WTC11 (cell line): ENCODE measurements around the gene AKAP13.

Source experiments
- ATF1 ChIP-seq: sonication (generic); formaldehyde crosslinking; IDR thresholded peaks from 2 replicates; pipeline ENCODE4 v1.8.1; 2023; ENCODE audit warnings: mild to moderate bottlenecking, moderate library complexity, missing genetic modification reagents
- ETV6 ChIP-seq: sonication (generic); formaldehyde crosslinking; IDR thresholded peaks from 2 replicates; pipeline ENCODE4 v1.8.1; 2022; ENCODE audit warnings: mild to moderate bottlenecking, missing genetic modification reagents
- JAZF1 ChIP-seq: fragments of 250-450 bp; sonication (Bioruptor Pico); IDR thresholded peaks from 2 replicates; pipeline ENCODE4 v1.9.0; 2021; ENCODE audit warnings: moderate library complexity, mild to moderate bottlenecking, inconsistent platforms
- NR2C2 ChIP-seq: sonication (generic); formaldehyde crosslinking; IDR thresholded peaks from 2 replicates; pipeline ENCODE4 v1.8.0; 2022; ENCODE audit warnings: mild to moderate bottlenecking, missing genetic modification reagents
- NR3C1 ChIP-seq: sonication (generic); formaldehyde crosslinking; conservative IDR thresholded peaks from 2 replicates; pipeline ENCODE4 v1.8.1; 2023; ENCODE audit warnings: low read depth, mild to moderate bottlenecking, missing genetic modification reagents
- SP1 ChIP-seq: sonication (generic); formaldehyde crosslinking; conservative IDR thresholded peaks from 2 replicates; pipeline ENCODE4 v1.8.1; 2022; ENCODE audit warnings: missing genetic modification reagents
- ZNF121 ChIP-seq: sonication (generic); formaldehyde crosslinking; IDR thresholded peaks from 2 replicates; pipeline ENCODE4 v1.8.0; 2023; ENCODE audit warnings: missing genetic modification reagents
- ZSCAN18 ChIP-seq: fragments of 250-450 bp; sonication (Bioruptor Pico); IDR thresholded peaks from 2 replicates; pipeline ENCODE4 v2.1.2; 2022; ENCODE audit warnings: mild to moderate bottlenecking, moderate library complexity
- TF ChIP-seq, protein P1 (sequence below): fragments of 200-600 bp; IDR thresholded peaks from 2 replicates; pipeline ENCODE4 v1.8.0; 2022; ENCODE audit warnings: antibody characterized with exemption

- TF ChIP-seq NR3C1 (CRISPR knock-in tag) (no peak), JAZF1 (no peak), NR2C2 (CRISPR knock-in tag) (no peak), ATF1 (CRISPR knock-in tag) (no peak), SP1 (CRISPR knock-in tag) (no peak), ZNF121 (CRISPR knock-in tag) (no peak), ZSCAN18 (CRISPR knock-in tag) (no peak), ETV6 (CRISPR knock-in tag) (no peak)
- TF ChIP-seq, protein P1, sequence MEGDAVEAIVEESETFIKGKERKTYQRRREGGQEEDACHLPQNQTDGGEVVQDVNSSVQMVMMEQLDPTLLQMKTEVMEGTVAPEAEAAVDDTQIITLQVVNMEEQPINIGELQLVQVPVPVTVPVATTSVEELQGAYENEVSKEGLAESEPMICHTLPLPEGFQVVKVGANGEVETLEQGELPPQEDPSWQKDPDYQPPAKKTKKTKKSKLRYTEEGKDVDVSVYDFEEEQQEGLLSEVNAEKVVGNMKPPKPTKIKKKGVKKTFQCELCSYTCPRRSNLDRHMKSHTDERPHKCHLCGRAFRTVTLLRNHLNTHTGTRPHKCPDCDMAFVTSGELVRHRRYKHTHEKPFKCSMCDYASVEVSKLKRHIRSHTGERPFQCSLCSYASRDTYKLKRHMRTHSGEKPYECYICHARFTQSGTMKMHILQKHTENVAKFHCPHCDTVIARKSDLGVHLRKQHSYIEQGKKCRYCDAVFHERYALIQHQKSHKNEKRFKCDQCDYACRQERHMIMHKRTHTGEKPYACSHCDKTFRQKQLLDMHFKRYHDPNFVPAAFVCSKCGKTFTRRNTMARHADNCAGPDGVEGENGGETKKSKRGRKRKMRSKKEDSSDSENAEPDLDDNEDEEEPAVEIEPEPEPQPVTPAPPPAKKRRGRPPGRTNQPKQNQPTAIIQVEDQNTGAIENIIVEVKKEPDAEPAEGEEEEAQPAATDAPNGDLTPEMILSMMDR, result no peak
Observed at GRCh38 chr15:85725564-85725963, 345.2 kb downstream of the AKAP13 start.
